ENCODE measurements around the gene CKAP4. TPM values are rescaled to one million over a fixed set of nuclear protein-coding genes. Genes with fewer than 3 reads are reported as not detected.

Gene CKAP4
- total and polyA plus RNA-seq, 2 experiments from 2014 or later = 151 to 258 TPM

DNA sequence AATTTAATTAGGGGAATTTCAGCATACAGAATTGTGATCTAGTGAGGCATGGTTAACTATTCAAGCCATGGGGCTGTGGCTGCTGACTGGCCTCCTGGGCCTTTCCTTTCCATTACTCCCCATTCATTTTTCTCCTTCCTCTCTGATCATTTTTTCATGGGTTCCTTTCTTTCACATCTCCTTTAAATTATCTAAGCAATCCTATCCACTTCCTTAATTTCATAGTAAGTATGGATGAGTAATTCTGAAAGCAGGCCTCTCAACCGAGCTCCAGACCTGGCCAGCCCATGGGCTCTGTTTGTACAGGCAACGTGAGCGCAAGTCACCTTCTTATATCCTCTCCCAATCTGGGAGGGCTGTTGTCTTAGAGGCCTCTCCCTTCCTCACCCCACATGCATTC, 13.4 kb downstream of the CKAP4 start:
- Histone ChIP-seq H3K27ac (no peak overlapping the region), H3K4me1 (ENCODE audit: insufficient read depth) (no peaks in the 10 kb centered on the region), H3K9me3 (ENCODE audit: low read depth) (no peaks in the 10 kb centered on the region), H3K79me2 (no peaks in the 10 kb centered on the region), H3K4me3 (no peak overlapping the region), H2AFZ (no peak overlapping the region), H3K4me2 (no peak overlapping the region), H3K9me2 (replicated peaks; ENCODE audit: insufficient read depth) (no peaks in the 10 kb centered on the region), H4K20me1 (ENCODE audit: insufficient read depth, poor library complexity, severe bottlenecking) (peaks cover 5% of the 10 kb centered on the region), H3K27me3 (no peaks in the 10 kb centered on the region), H3K36me3 (replicated peaks; ENCODE audit: insufficient read depth, low read depth) (no peaks in the 10 kb centered on the region)
- WGBS (ENCODE audit: low lambda C conversion rate, missing lambda C conversion rate) = 79% methylated on average over 3 of the region's 3 CpGs
- DNase-seq (ENCODE audit: low spot score) = no peak
- TF ChIP-seq, protein P1, sequence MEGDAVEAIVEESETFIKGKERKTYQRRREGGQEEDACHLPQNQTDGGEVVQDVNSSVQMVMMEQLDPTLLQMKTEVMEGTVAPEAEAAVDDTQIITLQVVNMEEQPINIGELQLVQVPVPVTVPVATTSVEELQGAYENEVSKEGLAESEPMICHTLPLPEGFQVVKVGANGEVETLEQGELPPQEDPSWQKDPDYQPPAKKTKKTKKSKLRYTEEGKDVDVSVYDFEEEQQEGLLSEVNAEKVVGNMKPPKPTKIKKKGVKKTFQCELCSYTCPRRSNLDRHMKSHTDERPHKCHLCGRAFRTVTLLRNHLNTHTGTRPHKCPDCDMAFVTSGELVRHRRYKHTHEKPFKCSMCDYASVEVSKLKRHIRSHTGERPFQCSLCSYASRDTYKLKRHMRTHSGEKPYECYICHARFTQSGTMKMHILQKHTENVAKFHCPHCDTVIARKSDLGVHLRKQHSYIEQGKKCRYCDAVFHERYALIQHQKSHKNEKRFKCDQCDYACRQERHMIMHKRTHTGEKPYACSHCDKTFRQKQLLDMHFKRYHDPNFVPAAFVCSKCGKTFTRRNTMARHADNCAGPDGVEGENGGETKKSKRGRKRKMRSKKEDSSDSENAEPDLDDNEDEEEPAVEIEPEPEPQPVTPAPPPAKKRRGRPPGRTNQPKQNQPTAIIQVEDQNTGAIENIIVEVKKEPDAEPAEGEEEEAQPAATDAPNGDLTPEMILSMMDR (IDR thresholded peaks at IDR 0.05; ENCODE audit: poor library complexity) = no peak
- TF ChIP-seq EZH2 (IDR thresholded peaks at IDR 0.05; ENCODE audit: borderline replicate concordance) = no peak
- TF ChIP-seq EZH2phosphoT487 (IDR thresholded peaks at IDR 0.05; ENCODE audit: low read depth, severe bottlenecking, unreplicated experiment) = no peak

DNA sequence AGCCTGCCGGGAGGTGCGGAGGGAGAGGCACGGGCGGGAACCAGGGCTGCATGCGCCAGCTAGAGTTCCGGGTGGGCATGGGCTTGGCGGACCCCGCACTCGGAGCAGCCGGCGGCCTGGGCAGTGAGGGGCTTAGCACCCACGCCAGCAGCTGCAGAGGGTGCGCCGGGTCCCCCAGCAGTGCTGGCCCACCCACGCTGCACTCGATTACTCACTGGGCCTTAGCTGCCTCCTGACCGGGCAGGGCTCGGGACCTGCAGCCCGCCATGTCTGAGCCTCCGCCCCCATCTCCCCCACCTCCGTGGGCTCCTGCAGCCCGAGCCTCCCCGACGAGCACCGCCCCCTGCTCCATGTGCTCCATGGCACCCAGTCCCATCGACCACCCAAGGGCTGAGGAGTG, 14.8 kb downstream of the CKAP4 start:
- no peaks in the 10 kb centered on the region for H3K27me3 ChIP-seq
- no peak overlapping the region for H3K4me3 ChIP-seq
- no peak overlapping the region for H3K4me2 ChIP-seq
- no peaks in the 10 kb centered on the region for H3K9me2 ChIP-seq (replicated peaks; ENCODE audit: insufficient read depth)
- 97% methylated on average over 19 of the region's 26 CpGs for WGBS (ENCODE audit: low lambda C conversion rate, missing lambda C conversion rate)
- peaks cover under 1% of the 10 kb centered on the region for H3K4me1 ChIP-seq (ENCODE audit: insufficient read depth)
- H4K20me1 ChIP-seq (ENCODE audit: insufficient read depth, poor library complexity, severe bottlenecking) = no peaks in the 10 kb centered on the region
- DNase-seq (ENCODE audit: low spot score) = no peak
- H3K27ac ChIP-seq = no peak overlapping the region
- H3K9me3 ChIP-seq (ENCODE audit: low read depth) = no peaks in the 10 kb centered on the region
- H2AFZ ChIP-seq = no peak overlapping the region
- no peaks in the 10 kb centered on the region for H3K79me2 ChIP-seq
- no peak for TF ChIP-seq EZH2phosphoT487 (IDR thresholded peaks at IDR 0.05; ENCODE audit: low read depth, severe bottlenecking, unreplicated experiment)
- no peaks in the 10 kb centered on the region for H3K36me3 ChIP-seq (replicated peaks; ENCODE audit: insufficient read depth, low read depth)

DNA sequence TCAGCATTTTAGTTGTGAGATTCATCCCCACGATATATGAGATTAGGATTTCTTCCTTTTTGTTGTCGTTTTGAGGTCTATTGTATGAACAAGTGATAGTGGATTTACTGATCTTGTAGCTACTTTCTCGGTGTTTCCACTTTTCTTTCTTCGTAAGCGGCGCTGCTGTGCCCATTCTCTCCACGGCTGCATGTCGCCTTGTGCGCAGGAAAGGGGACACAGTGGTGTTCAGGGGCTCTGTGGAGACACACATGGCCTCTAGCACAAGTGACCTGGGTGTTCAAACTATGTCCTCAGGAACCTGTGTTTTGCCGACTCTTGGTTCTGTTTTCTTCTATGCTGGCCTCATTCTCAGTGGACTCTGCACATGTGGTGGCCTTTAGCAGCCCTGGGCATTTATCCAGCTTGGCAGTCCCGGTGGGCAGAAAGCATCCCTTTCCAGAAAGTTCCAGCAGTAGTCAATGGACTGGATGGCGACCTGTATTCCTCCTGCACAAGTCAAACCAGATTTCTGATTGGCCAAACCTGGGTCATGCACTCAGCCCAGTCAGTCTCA, 18.7 kb downstream of the CKAP4 start:
- no peak overlapping the region for H2AFZ ChIP-seq
- no peaks in the 10 kb centered on the region for H3K27me3 ChIP-seq
- H3K36me3 ChIP-seq (replicated peaks; ENCODE audit: insufficient read depth, low read depth) = no peaks in the 10 kb centered on the region
- no peak overlapping the region for H3K4me2 ChIP-seq
- H3K9me2 ChIP-seq (replicated peaks; ENCODE audit: insufficient read depth) = no peaks in the 10 kb centered on the region
- TF ChIP-seq, protein P1 (IDR thresholded peaks at IDR 0.05; ENCODE audit: poor library complexity) = no peak
- TF ChIP-seq EZH2phosphoT487 (IDR thresholded peaks at IDR 0.05; ENCODE audit: low read depth, severe bottlenecking, unreplicated experiment) = no peak
- TF ChIP-seq EZH2 (IDR thresholded peaks at IDR 0.05; ENCODE audit: borderline replicate concordance) = no peak
- no peak for DNase-seq (ENCODE audit: low spot score)
- no peak overlapping the region for H3K27ac ChIP-seq
- H4K20me1 ChIP-seq (ENCODE audit: insufficient read depth, poor library complexity, severe bottlenecking) = no peaks in the 10 kb centered on the region
- no peaks in the 10 kb centered on the region for H3K79me2 ChIP-seq
- no peaks in the 10 kb centered on the region for H3K9me3 ChIP-seq (ENCODE audit: low read depth)
- peaks cover 11% of the 10 kb centered on the region for H3K4me1 ChIP-seq (ENCODE audit: insufficient read depth)
- no peak overlapping the region for H3K4me3 ChIP-seq
- WGBS (ENCODE audit: low lambda C conversion rate, missing lambda C conversion rate) = 93% methylated on average over 12 of the region's 12 CpGs

DNA sequence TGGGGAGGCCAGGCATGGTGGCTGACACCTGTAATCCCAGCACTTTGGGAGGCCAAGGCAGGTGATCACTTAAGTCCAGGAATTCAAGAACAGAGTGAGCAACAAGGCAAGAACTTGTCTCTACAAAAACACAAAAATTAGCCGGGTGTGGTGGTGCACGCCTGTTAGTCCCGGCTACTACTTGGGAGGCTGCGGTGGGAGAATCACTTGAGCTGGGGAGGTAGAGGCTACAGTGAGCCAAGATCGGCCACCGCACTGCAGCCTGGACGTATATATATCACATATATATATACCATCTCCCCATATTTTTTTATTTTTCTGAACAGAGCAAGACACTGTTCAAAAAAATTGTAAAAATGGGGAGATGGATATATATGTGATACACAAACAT, 19.5 kb downstream of the CKAP4 start:
- H3K27ac ChIP-seq = peak overlapping the region; percentile 68
- WGBS (ENCODE audit: low lambda C conversion rate, missing lambda C conversion rate) = 91% methylated on average over 7 of the region's 7 CpGs

More for the DNA sequence above, 19.5 kb downstream of the CKAP4 start:
- Histone ChIP-seq H3K27me3 (no peaks in the 10 kb centered on the region), H3K9me3 (ENCODE audit: low read depth) (no peaks in the 10 kb centered on the region), H3K79me2 (no peaks in the 10 kb centered on the region), H3K4me2 (no peak overlapping the region), H3K4me3 (no peak overlapping the region), H3K9me2 (replicated peaks; ENCODE audit: insufficient read depth) (no peaks in the 10 kb centered on the region), H2AFZ (no peak overlapping the region), H3K36me3 (replicated peaks; ENCODE audit: insufficient read depth, low read depth) (no peaks in the 10 kb centered on the region), H3K4me1 (ENCODE audit: insufficient read depth) (peaks cover 11% of the 10 kb centered on the region), H4K20me1 (ENCODE audit: insufficient read depth, poor library complexity, severe bottlenecking) (no peaks in the 10 kb centered on the region)
- DNase-seq (ENCODE audit: low spot score) = no peak
- TF ChIP-seq, protein P1 (IDR thresholded peaks at IDR 0.05; ENCODE audit: poor library complexity) = no peak
- TF ChIP-seq EZH2phosphoT487 (IDR thresholded peaks at IDR 0.05; ENCODE audit: low read depth, severe bottlenecking, unreplicated experiment) (no peak), EZH2 (IDR thresholded peaks at IDR 0.05; ENCODE audit: borderline replicate concordance) (no peak)

All from hepatocyte (in vitro differentiated cells).